Transverse colon (tissue), 3 donors: ENCODE results near the gene PLEKHO2.

ENCODE experiments used
- CTCF ChIP-seq, 5 experiments: fragments of 200-600 bp in 3 of 5; fragments of 450-650 bp in 2 of 5; sonication (generic) in 3 of 5; IDR thresholded peaks; 1 replicate in 2 of 5; 2 replicates in 3 of 5; pipeline ENCODE4 v1.5.1; 2016 to 2017; ENCODE audit warnings: antibody characterized with exemption in 5 of 5, inconsistent platforms in 3 of 5, mild to moderate bottlenecking in 2 of 5, moderate library complexity in 1 of 5
- EP300 ChIP-seq: sonication (generic); formaldehyde crosslinking; IDR thresholded peaks from one replicate; pipeline ENCODE4 v1.6.1; 2017; ENCODE audit warnings: antibody characterized with exemption, low read depth

DNA sequence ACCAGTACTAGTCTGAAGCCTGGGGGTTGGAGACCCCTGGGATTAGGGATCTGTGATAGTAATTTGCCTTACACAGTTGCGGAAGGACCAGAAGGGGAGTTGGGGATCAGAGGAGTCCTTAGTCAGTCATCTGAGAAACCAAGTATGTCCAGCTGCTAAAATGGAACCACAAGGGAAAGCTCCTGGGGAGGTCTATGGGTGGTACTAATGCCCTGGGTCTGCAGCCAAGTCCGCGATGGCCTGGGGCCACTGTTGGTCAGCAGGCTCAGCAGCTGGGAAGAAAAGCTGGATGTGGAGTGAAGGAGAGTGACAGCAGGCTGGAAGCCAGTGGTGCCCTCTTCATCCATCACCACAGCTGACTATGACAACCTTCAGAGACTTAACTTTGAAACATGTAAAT is 67.8 kb downstream of the PLEKHO2 start:
- TF ChIP-seq CTCF (IDR thresholded peaks at IDR 0.05) (no peak), EP300 (no peak)
